Fibroblast of lung (primary cell): Measurements from ENCODE around the gene NBEAL1. TPM values are rescaled to one million over a fixed set of nuclear protein-coding genes. Genes with fewer than 3 reads are reported as not detected.
"Not testable (repeated sequence)": the region's sequence is repeated elsewhere in the genome, so short reads cannot be mapped to it uniquely, and the experiment has no call there.

ENCODE experiments used
- DNase-seq, 2 donors: peaks; one replicate each; pipeline versions ENCODE4 v3.0.0 to v3.0.0-alpha.2; 2010; ENCODE audit warnings: low read depth in 2 of 2
- H2AFZ ChIP-seq: 2 replicates; pipeline ENCODE4 v1.5.1; 2012; ENCODE audit warnings: low read length, control low read depth, inconsistent platforms
- H3K27ac ChIP-seq: 2 replicates; pipeline ENCODE4 v1.5.1; 2011; ENCODE audit warnings: low read length, control low read depth; ENCODE audit not compliant: insufficient read depth
- H3K27me3 ChIP-seq: 2 replicates; pipeline ENCODE4 v1.5.1; 2011; ENCODE audit warnings: mild to moderate bottlenecking, low read length; ENCODE audit not compliant: control insufficient read depth, insufficient read depth
- H3K36me3 ChIP-seq: 2 replicates; pipeline ENCODE4 v1.5.1; 2011; ENCODE audit warnings: low read length; ENCODE audit not compliant: control insufficient read depth, insufficient read depth
- H3K4me1 ChIP-seq: 2 replicates; pipeline ENCODE4 v1.5.1; 2011; ENCODE audit warnings: low read length; ENCODE audit not compliant: control insufficient read depth, insufficient read depth; ENCODE audit errors: extremely low read depth
- H3K4me2 ChIP-seq: 2 replicates; pipeline ENCODE4 v1.5.1; 2011; ENCODE audit warnings: low read length, control low read depth; ENCODE audit not compliant: insufficient read depth; ENCODE audit errors: extremely low read depth
- H3K4me3 ChIP-seq, 4 experiments: fragments of 200-600 bp in 1 of 4; sonication (generic) in 1 of 4; replicated peaks in 1 of 4; 2 replicates each; pipeline ENCODE4 v1.5.1; 2011 to 2016; ENCODE audit warnings: low read length in 4 of 4, low read depth in 3 of 4, mild to moderate bottlenecking in 3 of 4, control low read depth in 2 of 4, inconsistent platforms in 1 of 4, mixed read lengths in 1 of 4; ENCODE audit not compliant: insufficient read depth in 1 of 4; ENCODE audit errors: control extremely low read depth in 1 of 4
- H3K79me2 ChIP-seq: 2 replicates; pipeline ENCODE4 v1.5.1; 2012; ENCODE audit warnings: mild to moderate bottlenecking, low read length, inconsistent platforms; ENCODE audit not compliant: control insufficient read depth, insufficient read depth
- H3K9ac ChIP-seq: 2 replicates; pipeline ENCODE4 v1.5.1; 2011; ENCODE audit warnings: mild to moderate bottlenecking, low read length, control low read depth; ENCODE audit not compliant: insufficient read depth
- H3K9me3 ChIP-seq: 2 replicates; pipeline ENCODE4 v1.5.1; 2012; ENCODE audit warnings: low read depth, low read length; ENCODE audit not compliant: control insufficient read depth, insufficient read depth
- H4K20me1 ChIP-seq: 2 replicates; pipeline ENCODE4 v1.5.1; 2011; ENCODE audit warnings: low read length; ENCODE audit not compliant: control insufficient read depth, insufficient read depth; ENCODE audit errors: extremely low read depth
- CTCF ChIP-seq, 2 donors: IDR thresholded peaks in 1 of 2; conservative IDR thresholded peaks in 1 of 2; 1 replicate in 1 of 2; 2 replicates in 1 of 2; pipeline ENCODE4 v1.5.1; 2011 to 2012; ENCODE audit warnings: low read length in 2 of 2, control low read depth in 1 of 2, inconsistent platforms in 1 of 2, low read depth in 1 of 2, mild to moderate bottlenecking in 1 of 2
- EZH2 ChIP-seq: IDR thresholded peaks from 2 replicates; pipeline ENCODE4 v1.5.1; 2012; ENCODE audit warnings: low read length, control low read depth, mild to moderate bottlenecking; ENCODE audit errors: missing control alignments
- polyA plus RNA-seq, 2 donors: library from polyadenylated mRNA; depleted of rRNA in 1 of 2; stranded (reverse) in 1 of 2; unstranded in 1 of 2; fragments of >200 nt; gene quantifications; 2 replicates each; pipeline ENCODE4 v1.2.1, GENCODE V29; 2011 to 2012; ENCODE audit warnings: missing spikeins in 1 of 2
- total RNA-seq: library from RNA; depleted of rRNA; stranded (reverse); fragments of >200 nt; gene quantifications from 2 replicates; pipeline ENCODE4 v1.2.1, GENCODE V29; 2014

The NBEAL1 gene
- total and polyA plus RNA-seq, 2 donors (not counting 1 experiment from before 2014, with no cell fraction given): 14.8 to 55.7 TPM

GRCh38 chr2:203246646-203247045 is 232.0 kb downstream of the NBEAL1 start:
- no peak overlapping the region for H3K27ac ChIP-seq
- H3K9ac ChIP-seq: no peak overlapping the region
- no peak for TF ChIP-seq EZH2
- no peak for TF ChIP-seq CTCF (conservative IDR thresholded peaks at IDR 0.05 in 1 of 2, IDR thresholded peaks at IDR 0.05 in 1 of 2; ENCODE audit: low read depth in 1 of 2, low read length in 2 of 2)
- H4K20me1 ChIP-seq: no peaks in the 10 kb centered on the region
- peaks cover 6% of the 10 kb centered on the region for H3K79me2 ChIP-seq
- no peaks in the 10 kb centered on the region for H3K36me3 ChIP-seq
- DNase-seq: no peak
- H3K4me2 ChIP-seq: no peak overlapping the region
- no peaks in the 10 kb centered on the region for H3K27me3 ChIP-seq
- H3K4me3 ChIP-seq: no peak overlapping the region
- no peaks in the 10 kb centered on the region for H3K9me3 ChIP-seq
- H3K4me1 ChIP-seq: no peaks in the 10 kb centered on the region
- no peak overlapping the region for H2AFZ ChIP-seq

- no peaks in the 10 kb centered on the region for H3K27me3 ChIP-seq
Observed at GRCh38 chr2:203252818-203253217, 238.1 kb downstream of the NBEAL1 start.

GRCh38 chr2:203253422-203254095 is 238.9 kb downstream of the NBEAL1 start:
- not testable (repeated sequence) for H3K4me2 ChIP-seq, H3K9me3 ChIP-seq, DNase-seq, H3K36me3 ChIP-seq, H2AFZ ChIP-seq, H3K27me3 ChIP-seq, H3K79me2 ChIP-seq, H3K27ac ChIP-seq, H3K4me1 ChIP-seq, H3K4me3 ChIP-seq, H3K9ac ChIP-seq, H4K20me1 ChIP-seq

More at GRCh38 chr2:203252818-203253217, 238.1 kb downstream of the NBEAL1 start:
- Histone ChIP-seq H3K9me3 (no peaks in the 10 kb centered on the region), H3K27ac (no peak overlapping the region), H3K36me3 (peaks cover 3% of the 10 kb centered on the region), H2AFZ (no peak overlapping the region), H4K20me1 (no peaks in the 10 kb centered on the region), H3K79me2 (no peaks in the 10 kb centered on the region), H3K4me3 (no peak overlapping the region), H3K4me1 (no peaks in the 10 kb centered on the region), H3K9ac (no peak overlapping the region), H3K4me2 (no peak overlapping the region)
- DNase-seq: no peak
- TF ChIP-seq CTCF (conservative IDR thresholded peaks at IDR 0.05 in 1 of 2, IDR thresholded peaks at IDR 0.05 in 1 of 2; ENCODE audit: low read depth in 1 of 2, low read length in 2 of 2) (no peak), EZH2 (no peak)
